ENCODE measurements around the gene OR2F2. TPM values are rescaled to one million over a fixed set of nuclear protein-coding genes. Genes with fewer than 3 reads are reported as not detected.

The OR2F2 gene
- polyA plus RNA-seq, 1 of the 3 experiments (the other 2 are of a cell fraction): 0.07 TPM

GRCh38 chr7:143975617-143976016 lies 40.6 kb downstream of the OR2F2 start (continued):
- TF ChIP-seq ZBTB33 (IDR thresholded peaks at IDR 0.05; ENCODE audit: borderline replicate concordance, low read depth) (no peak), USF1 (IDR thresholded peaks at IDR 0.05; ENCODE audit: borderline replicate concordance, low read depth) (no peak)

GRCh38 chr7:143978585-143978984 lies 43.6 kb downstream of the OR2F2 start:
- H3K27me3 ChIP-seq (ENCODE audit: insufficient read depth): no peaks in the 10 kb centered on the region; the same call in 1 of the 2 replicates
- H2AFZ ChIP-seq (ENCODE audit: low read depth): no peak overlapping the region
- no peak overlapping the region for H3K4me2 ChIP-seq
- H3K9me3 ChIP-seq: no peaks in the 10 kb centered on the region
- H3K9me2 ChIP-seq: no peaks in the 10 kb centered on the region
- 13% methylated on average over 2 of the region's 2 CpGs for WGBS (ENCODE audit: low lambda C conversion rate)
- no peaks in the 10 kb centered on the region for H4K20me1 ChIP-seq (ENCODE audit: insufficient read depth)
- ChIA-PET CTCF (no interaction called here), POLR2A (no interaction called here)
- H3K36me3 ChIP-seq (replicated peaks in 1 of 2; ENCODE audit: control insufficient read depth in 1 of 2, insufficient read depth in 2 of 2, low read length in 1 of 2): no peaks in the 10 kb centered on the region
- H3K79me2 ChIP-seq (ENCODE audit: insufficient read depth): no peaks in the 10 kb centered on the region
- DNase-seq: no peak
- H3K9ac ChIP-seq: no peak overlapping the region
- H3K27ac ChIP-seq (ENCODE audit: low read depth in 2 of 2, low read length in 1 of 2): peak overlapping the region in 1 of 2 experiments; percentile 30; a peak in 1 of 4 replicates
- no peak for TF ChIP-seq EZH2phosphoT487 (IDR thresholded peaks at IDR 0.05; ENCODE audit: borderline replicate concordance, low read depth)
- TF ChIP-seq CTCF (IDR thresholded peaks at IDR 0.05): no peak
- TF ChIP-seq NFIC (IDR thresholded peaks at IDR 0.05; ENCODE audit: borderline replicate concordance): no peak
- TF ChIP-seq TEAD4 (IDR thresholded peaks at IDR 0.05; ENCODE audit: borderline replicate concordance, insufficient read depth): no peak
- no peak for TF ChIP-seq CHD2 (IDR thresholded peaks at IDR 0.05; ENCODE audit: low read length, partially characterized antibody)
- no peak for TF ChIP-seq EP300 (IDR thresholded peaks at IDR 0.05; ENCODE audit: borderline replicate concordance in 1 of 2, low read depth in 1 of 2, low read length in 1 of 2)
- no peak for TF ChIP-seq MXI1 (IDR thresholded peaks at IDR 0.05; ENCODE audit: low read depth, low read length)
- no peak for TF ChIP-seq SIN3A (IDR thresholded peaks at IDR 0.05; ENCODE audit: borderline replicate concordance, low read depth, low read length)
- TF ChIP-seq RAD21 (IDR thresholded peaks at IDR 0.05; ENCODE audit: low read length): no peak
- TF ChIP-seq PBX3 (IDR thresholded peaks at IDR 0.05): no peak
- TF ChIP-seq MAX (IDR thresholded peaks at IDR 0.05; ENCODE audit: low read depth): no peak
- TF ChIP-seq IRF3 (IDR thresholded peaks at IDR 0.05; ENCODE audit: low read depth, low read length): no peak
- peaks cover 0 to 3% of the 10 kb centered on the region in 2 experiments; a peak in 2 of 4 replicates for H3K4me1 ChIP-seq (ENCODE audit: control insufficient read depth in 1 of 2, insufficient read depth in 2 of 2, low read depth in 1 of 2, low read length in 1 of 2)
- no peak overlapping the region for H3K4me3 ChIP-seq (ENCODE audit: low read depth in 2 of 2, low read length in 1 of 2)
- no peaks in the 10 kb centered on the region for H3F3A ChIP-seq (replicated peaks; ENCODE audit: insufficient read depth)
